Activated CD4-positive, alpha-beta T cell treated with anti-CD3 and anti-CD28 coated beads for 4 hours (primary cell): Measurements from ENCODE around the gene CMIP.
"Not testable (repeated sequence)": the region's sequence is repeated elsewhere in the genome, so short reads cannot be mapped to it uniquely, and the experiment has no call there.

Source experiments
- DNase-seq, 2 donors: peaks; one replicate each; pipeline ENCODE4 v3.0.0-alpha.2; 2020

Gene CMIP

GRCh38 chr16:81675662-81676061 lies 231.1 kb downstream of the CMIP start:
- DNase-seq: no peak

GRCh38 chr16:81676066-81676882 lies 231.7 kb downstream of the CMIP start:
- no peak for DNase-seq

DNA sequence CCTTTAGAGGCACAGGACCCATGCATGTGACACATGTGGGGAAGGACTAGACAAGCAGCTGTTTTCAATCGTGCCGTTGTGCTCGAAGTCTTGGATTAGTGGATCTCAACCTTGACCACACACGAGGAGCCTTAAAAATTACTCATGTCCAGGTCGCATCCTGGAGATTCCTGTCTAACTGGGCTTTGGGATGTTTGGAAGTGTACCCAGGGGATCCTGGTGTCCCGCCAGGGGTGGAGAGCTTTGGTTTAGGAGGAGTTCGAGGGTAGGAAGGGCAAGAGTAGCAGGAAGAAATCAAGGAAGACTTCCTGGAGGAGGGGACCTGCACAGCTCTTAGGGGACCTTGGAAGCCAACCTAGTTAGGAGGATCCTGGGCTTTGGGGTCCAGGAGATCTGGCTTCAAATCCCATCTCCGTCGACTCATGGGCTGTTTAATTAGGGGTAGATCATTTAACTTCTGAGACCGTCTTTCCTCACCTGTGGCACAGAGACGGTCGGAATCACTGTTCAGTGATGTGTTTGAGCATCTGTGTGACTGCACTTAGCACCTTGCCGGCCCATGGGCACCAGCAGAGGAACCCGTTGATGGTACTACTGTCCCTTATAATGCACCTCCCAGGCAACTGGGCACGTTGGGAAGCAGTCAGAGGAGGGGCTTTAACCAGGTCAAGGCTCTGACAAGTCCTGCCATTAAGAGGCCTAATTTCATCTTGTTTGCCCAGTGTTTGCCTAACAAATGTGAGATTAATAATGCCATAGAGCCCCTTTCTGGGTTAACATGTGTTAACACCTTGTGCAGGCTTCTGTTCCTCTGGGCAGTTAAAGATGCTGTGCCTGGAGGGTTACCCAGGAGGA lies 232.5 kb downstream of the CMIP start:
- DNase-seq: no peak

GRCh38 chr16:81678326-81679095 lies 233.9 kb downstream of the CMIP start:
- no peak for DNase-seq

- no peak for DNase-seq
These were observed 235.3 kb downstream of the CMIP start for GRCh38 chr16:81679721-81680430.

- no peak for DNase-seq
These were observed 236.1 kb downstream of the CMIP start for GRCh38 chr16:81680444-81681275.

DNA sequence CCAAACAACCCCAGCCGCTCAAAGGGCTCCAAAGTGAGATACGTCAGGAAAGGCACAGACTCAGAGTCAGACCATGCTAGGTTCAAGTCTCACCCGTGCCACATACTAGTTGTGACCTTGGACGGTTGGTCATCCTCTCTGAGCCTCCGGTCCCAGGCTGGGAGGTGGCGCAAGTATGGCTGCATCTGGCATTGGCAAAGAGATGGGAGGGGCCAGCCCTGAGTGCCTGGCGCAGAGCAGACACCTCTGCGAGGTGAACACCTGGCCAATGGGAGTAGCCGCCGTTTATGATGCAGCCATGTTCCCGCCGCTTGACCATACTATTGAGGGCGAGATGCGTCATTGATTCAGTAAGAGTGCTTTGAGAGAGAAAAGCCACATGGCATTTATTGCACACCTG lies 236.7 kb downstream of the CMIP start:
- no peak for DNase-seq

- no peak for DNase-seq
These were observed 239.7 kb downstream of the CMIP start for GRCh38 chr16:81684242-81684837.

DNA sequence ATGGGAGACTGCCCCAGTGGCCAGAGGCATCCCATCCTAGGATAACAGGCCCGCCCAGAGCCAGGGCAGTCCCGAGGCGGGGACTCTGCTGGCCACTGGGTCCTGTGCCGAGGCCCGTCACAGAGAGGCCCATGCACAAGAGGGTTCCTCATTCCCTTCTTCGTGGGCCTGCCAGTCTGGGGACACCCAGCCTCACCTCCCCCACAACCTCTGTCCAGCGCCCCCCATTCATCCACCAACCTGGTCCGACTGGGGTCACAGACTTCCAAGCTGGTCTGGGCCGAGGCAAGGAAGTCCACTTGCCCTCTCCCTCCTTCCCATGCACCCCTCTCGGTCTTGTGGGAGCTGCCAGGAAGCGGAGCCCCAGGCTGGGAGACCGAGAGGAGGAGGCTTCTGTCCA lies 240.3 kb downstream of the CMIP start:
- DNase-seq: no peak

DNA sequence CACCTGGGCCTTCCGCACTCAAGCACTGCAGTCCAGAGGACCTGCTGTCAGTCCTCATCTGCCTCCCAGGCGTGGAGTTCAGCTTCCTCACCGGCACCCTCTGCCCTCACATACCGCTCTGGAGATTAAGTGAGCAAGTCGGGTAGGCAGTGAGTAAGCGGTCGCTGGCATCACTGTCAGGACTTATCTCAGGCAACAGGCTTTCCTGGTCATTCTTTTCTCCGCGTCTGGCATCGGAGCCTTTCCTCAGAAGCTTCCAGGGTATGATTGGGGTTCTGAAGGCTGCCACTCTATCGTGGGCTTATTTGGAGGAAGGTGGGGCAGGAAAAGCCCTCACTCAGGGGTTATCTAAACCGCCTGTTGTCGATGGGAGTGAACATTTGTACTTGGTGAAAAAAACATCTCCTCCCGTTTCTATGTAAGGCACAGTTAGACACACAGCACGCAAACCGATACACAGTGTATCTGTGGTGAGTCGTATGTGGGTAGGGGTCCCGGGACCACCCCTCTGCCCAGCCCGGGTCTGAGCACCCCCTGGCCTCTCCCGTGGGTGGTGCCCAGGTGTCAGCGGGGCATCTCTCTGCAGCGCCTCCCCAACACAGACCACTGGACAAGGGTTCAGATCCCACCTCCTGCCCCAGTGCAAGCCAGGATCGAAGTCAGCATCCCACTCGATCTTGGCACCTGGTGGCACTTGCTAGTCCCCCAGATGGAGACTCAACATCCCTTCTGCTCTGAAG lies 242.0 kb downstream of the CMIP start:
- DNase-seq: no peak

GRCh38 chr16:81687131-81687456 lies 242.5 kb downstream of the CMIP start:
- DNase-seq: no peak

DNA sequence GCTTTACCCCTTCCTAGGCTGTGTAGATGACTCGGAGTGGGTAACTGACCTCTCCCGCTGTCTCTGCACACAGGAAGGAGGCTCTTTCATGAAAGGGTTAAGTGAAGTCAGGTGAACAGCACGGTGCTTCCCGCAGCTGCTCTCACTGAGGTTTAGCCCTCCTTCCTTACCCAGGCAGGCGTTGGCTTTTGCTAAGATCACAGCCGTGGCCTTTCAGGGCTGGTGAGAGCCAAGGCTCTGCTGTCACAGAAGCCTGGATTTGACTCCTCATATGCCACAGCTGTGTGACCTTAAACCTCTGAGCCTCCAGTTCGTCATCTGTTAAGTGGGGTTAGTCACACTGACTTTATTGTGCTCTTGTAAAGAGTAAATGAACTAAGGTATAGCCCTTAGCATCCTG lies 243.6 kb downstream of the CMIP start:
- DNase-seq: no peak

DNA sequence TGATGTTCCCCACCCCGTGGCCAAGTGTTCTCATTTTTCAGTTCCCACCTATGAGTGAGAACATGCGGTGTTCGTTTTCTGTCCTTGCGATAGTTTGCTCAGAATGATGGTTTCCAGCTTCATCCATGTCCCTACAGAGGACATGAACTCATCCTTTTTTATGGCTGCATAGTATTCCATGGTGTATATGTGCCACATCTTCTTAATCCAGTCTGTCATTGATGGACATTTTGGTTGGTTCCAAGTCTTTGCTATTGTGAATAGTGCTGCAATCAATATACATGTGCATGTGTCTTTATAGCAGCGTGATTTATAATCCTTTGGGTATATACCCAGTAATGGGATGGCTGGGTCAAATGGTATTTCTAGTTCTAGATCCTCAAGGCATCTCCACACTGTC lies 244.2 kb downstream of the CMIP start:
- DNase-seq: not testable (repeated sequence)

- DNase-seq: no peak
These were observed 247.4 kb downstream of the CMIP start for GRCh38 chr16:81692021-81692420.

GRCh38 chr16:81692571-81692970 lies 248.0 kb downstream of the CMIP start:
- no peak for DNase-seq

GRCh38 chr16:81693041-81693743 lies 248.6 kb downstream of the CMIP start:
- no peak for DNase-seq

DNA sequence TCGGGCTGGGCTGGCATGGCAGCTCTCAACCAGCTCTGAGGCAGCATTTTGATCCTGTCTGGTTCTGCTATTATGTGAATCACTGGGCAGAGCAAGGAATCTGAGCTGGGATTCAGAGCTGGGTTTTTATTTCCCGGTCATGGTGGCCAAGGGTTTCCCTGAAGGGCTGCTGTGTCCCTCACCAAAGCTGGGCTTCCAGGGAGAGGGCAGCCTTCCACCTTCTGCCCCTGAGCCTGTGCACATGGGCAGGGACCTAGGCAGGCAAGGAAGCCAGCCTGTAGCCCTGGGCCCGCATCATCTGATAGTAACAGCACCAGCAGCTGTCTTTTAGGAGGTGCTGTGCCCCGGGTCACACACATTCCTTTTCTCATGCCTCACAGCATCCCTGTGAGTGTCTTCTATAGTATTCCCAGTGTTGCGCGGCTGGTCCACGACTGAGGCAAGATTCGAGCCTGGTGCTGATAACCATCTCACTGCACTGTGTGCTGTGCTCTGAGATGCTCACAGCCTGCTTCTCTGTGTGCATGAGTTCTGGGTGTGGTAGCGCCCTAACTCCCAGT lies 249.2 kb downstream of the CMIP start:
- DNase-seq: no peak

- DNase-seq: no peak
These were observed 250.1 kb downstream of the CMIP start for GRCh38 chr16:81694494-81695280.
